Astrocyte of the cerebellum (primary cell): ENCODE results near the gene CHCHD2.
"Not testable (repeated sequence)": the region's sequence is repeated elsewhere in the genome, so short reads cannot be mapped to it uniquely, and the experiment has no call there.

ENCODE experiments used
- DNase-seq: peaks from one replicate; pipeline ENCODE4 v3.0.0-alpha.2; 2011; ENCODE audit warnings: low read depth
- H3K4me3 ChIP-seq: 2 replicates; pipeline ENCODE4 v1.5.1; 2011; ENCODE audit warnings: mild to moderate bottlenecking, low read depth, low read length, moderate library complexity
- CTCF ChIP-seq: IDR thresholded peaks from 2 replicates; pipeline ENCODE4 v1.5.1; 2012; ENCODE audit warnings: low read length, low read depth, moderate library complexity, mild to moderate bottlenecking; ENCODE audit errors: missing control alignments
- in situ Hi-C: cut with HindIII; loops from 2 replicates; pipeline ENCODE4 v1.10.0; 2017; ENCODE audit warnings: low sequenced_read_pairs

The CHCHD2 gene

GRCh38 chr7:56106108-56107073, at the start of gene CHCHD2:
TSS of gene CHCHD2 (minus strand) at chr7:56106476. CDS start at chr7:56106413, 63 bp downstream.
- H3K4me3 ChIP-seq = peak within 1 kb of the TSS; percentile 96
- in situ Hi-C loops = no loop called here
- TF ChIP-seq CTCF = no peak
- DNase-seq = peak; percentile 97

GRCh38 chr7:56131062-56131461, 24.8 kb upstream of the CHCHD2 start:
- DNase-seq, in situ Hi-C loops, H3K4me3 ChIP-seq: not testable (repeated sequence)

GRCh38 chr7:56127241-56127975, 21.1 kb upstream of the CHCHD2 start:
- no peak for DNase-seq
- TF ChIP-seq CTCF = no peak
- H3K4me3 ChIP-seq = no peak overlapping the region
- in situ Hi-C loops = no loop called here

- in situ Hi-C loops = no loop called here
- TF ChIP-seq CTCF = no peak
- DNase-seq = no peak
- no peak overlapping the region for H3K4me3 ChIP-seq
Measured at GRCh38 chr7:56125831-56126230, 19.6 kb upstream of the CHCHD2 start.

- no peak for TF ChIP-seq CTCF
- in situ Hi-C loops = no loop called here
- H3K4me3 ChIP-seq = no peak overlapping the region
- DNase-seq = no peak
Measured at GRCh38 chr7:56124981-56125380, 18.7 kb upstream of the CHCHD2 start.

GRCh38 chr7:56121440-56121839, 15.2 kb upstream of the CHCHD2 start:
- in situ Hi-C loops = no loop called here
- H3K4me3 ChIP-seq = no peak overlapping the region
- DNase-seq = no peak
- no peak for TF ChIP-seq CTCF
